OCI-LY1 (cell line): ENCODE measurements around the gene ACSL1.

Source experiments
- CTCF ChIP-seq: fragments of 200-600 bp; sonication (generic), shearing (Covaris generic); IDR thresholded peaks from 2 replicates; pipeline ENCODE4 v1.5.1; 2017; ENCODE audit warnings: mild to moderate bottlenecking, antibody characterized with exemption, low read length, moderate library complexity, mixed read lengths
- EZH2 ChIP-seq: fragments of 200-600 bp; sonication (generic), shearing (Covaris generic); IDR thresholded peaks from 2 replicates; pipeline ENCODE4 v1.8.0; 2017; ENCODE audit warnings: borderline replicate concordance, mixed run types, mild to moderate bottlenecking, antibody characterized with exemption, low read length, moderate library complexity, mixed read lengths

DNA sequence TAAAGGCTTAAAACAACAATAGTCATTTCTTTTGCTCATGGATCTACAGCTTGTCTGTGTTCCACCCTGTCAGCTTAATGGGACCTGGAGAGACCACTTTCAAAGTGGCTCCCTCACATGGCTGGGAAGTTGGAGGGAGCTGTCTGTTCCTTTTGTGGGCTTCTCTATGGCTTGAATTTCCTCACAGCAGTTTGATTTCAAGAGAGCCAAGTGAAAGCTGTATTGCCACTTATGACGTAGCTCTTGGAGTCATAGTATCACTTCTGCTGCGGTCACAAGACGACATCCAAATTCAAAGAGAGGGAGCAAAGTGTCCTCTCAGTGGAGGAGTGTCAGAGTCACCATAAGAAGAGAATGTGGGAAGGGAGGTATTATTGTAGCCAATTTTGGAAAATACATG, 22.7 kb upstream of the ACSL1 start:
- no peak for TF ChIP-seq CTCF
- TF ChIP-seq EZH2: no peak
